GM21360 (cell line): ENCODE data around the gene P2RX3.

Experiments
- ATAC-seq: cut with Tn5 transposase; IDR thresholded peaks from one replicate; pipeline ENCODE4 v1.9.1; 2021; ENCODE audit warnings: mild to moderate bottlenecking, moderate library complexity; ENCODE audit not compliant: unreplicated experiment

The P2RX3 gene

DNA sequence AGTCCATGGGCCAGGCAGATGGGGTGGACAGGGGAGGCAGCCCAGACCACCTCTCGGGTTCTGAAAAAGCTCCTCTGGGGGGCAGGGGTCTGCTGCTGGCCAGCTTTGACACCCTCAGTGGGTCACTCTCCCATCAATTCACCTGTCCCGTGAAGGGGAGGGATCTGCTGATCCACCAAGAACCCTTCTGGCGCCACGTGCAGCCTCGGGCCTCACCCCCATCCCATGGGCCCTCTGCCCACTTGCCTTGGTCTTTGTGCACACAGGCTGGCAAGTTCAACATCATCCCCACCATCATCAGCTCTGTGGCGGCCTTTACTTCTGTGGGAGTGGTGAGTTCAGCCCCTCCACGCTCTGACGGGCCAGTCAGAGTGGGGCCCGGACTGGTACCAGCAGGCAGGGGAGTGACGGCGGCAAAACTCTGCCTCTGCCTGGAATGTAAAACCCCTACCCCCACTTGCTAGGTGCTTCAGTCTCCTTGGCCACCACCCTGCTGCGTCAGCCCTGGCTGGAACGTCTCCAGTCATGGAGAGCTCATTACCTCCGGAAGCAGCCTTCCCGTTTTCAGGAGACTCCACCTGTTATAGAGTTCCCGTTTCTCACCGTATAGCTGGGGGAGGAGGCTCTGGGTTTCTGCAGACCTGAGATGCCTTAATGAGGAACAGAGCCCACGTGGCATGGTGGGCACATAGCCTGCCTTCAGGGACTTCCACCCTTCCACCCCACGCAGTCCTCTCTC lies 30.1 kb downstream of the P2RX3 start:
- no peak for ATAC-seq

GRCh38 chr11:57368845-57369232 lies 30.7 kb downstream of the P2RX3 start:
- no peak for ATAC-seq

DNA sequence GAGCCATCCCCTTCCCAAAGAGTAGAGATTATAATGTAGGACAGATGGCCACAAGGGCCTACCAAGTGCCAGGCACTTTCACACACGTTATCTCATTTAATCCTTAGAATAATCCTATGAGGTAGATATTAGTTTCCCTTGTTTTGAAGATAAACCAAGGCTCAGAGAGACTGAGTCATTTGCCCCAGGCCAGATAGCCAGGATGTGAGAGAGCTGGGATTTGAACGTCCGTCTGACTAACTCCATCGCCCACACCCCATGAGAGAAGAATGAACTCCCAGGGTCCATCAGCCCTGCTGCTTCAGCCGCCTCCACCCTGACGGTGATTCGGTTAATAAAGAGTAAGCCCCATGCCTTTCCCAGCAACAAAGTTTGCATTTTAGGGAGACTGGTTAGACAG lies 32.1 kb downstream of the P2RX3 start:
- no peak for ATAC-seq

- no peak for ATAC-seq
These were observed 32.8 kb downstream of the P2RX3 start for GRCh38 chr11:57370941-57371340.

DNA sequence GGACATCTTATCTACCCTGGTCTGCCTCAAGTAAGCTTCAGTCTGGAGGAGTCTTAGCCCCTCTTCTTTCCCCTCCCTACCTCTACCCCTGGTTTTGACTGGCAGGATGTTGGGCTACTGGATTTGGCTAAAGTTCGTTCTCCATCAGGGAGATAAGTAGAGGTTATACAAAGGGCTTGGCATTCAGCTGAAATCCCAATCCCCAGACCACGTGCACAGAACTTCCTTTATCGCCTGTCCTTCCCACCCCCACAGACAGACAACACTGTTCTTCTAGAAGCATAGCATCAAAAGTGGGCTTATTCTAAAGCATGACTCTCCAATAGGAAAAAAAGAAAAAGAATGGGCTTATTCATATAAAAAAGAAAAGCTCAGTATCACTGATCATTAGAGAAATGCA lies 35.0 kb downstream of the P2RX3 start:
- no peak for ATAC-seq

DNA sequence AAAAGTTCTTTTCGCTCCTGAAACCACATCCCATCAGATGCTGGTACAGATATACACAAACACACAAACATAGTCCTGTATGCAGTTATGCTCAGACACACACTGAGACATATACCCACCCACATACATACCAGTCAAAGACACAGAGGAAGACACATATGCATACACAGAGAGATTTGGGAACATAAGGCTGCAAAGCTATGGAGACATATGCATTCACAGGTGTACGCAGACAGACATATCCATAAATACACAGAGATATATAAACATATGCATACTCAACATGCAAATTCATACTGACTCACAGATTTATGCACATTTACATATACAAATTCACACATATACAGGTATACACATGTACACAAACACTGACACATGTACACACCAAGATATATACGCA lies 36.8 kb downstream of the P2RX3 start:
- no peak for ATAC-seq

DNA sequence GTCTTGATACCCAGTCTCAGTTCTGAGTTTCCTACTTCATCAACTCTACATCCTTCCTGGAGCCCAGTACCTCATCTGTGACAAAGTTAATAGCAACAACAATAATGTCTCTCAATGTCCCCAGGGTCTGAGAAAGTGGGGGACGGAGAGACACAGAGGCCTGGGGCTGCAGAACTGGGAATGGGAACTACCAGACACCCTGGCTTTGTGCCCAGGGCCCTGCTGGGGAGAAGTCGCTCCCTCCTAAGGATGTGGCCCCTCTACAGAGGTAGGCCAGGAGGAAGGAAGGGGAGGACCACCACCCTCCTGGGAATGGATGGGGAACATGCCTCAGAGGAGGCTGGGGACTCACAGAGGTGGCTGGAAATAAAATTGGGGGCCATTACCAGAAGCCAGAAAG lies 37.3 kb downstream of the P2RX3 start:
- no peak for ATAC-seq

DNA sequence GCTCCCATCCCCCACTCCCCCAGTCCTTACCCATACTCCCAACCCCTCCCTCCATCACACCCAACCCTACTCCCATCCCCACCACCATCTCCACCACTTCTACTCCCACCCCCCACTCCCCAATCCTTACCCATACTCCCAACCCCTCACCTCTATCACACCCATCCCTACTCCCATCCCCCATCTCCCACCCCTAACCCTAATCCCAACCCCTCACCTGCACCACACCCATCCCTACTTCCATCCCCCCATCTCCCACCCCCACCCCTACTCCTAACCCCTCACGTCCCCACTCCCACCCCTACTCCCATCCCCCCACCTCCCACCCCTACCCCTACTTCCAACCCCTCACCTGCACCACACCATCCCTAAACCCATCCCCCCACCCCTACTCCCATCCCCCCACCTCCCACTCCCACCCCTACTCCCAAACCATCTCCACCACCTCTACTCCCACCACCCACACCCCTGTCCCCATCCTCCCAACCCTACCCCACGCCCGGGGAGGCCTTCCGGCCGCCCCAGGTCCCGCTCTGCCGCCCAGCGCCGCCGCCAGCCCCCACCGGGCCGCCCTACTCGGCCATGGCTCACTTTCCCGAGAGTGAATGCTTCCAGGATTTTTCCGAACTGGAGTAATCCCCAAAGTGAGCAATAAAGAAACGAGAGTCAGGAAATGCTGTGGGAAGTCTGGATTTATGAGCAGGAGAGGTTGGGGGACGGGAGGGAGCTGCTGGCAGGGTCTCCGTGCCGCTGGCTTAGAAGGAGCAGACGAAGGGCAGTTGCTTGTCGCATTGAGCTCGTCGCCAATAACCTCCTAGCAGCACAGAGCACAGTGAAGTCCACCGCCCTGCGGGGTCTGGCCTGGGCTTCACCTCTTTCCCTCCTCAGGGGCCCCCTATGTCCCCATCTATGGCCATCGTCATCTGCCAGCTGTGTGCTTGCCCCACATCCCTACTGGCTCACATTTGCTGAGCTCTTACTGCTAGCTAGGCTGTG lies 38.2 kb downstream of the P2RX3 start:
- no peak for ATAC-seq

DNA sequence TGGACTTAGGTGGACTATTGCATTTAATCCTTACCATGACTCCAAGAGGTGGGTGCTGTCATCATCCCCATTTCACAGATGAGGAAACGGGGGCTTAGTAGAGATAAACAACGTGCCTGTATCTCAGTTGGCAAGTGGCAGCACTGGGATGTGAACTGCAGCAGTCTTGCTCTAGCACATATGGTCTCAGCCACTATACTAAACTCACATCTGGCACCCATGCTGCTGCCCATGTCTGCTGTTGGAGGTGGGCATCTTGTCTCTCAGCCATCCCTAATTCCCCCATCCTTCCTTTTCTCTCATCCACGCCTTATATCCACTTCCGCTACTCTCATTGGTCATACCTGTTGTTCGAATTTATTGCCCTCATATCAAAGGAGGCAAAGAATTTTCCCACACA lies 39.0 kb downstream of the P2RX3 start:
- ATAC-seq: no peak

GRCh38 chr11:57378186-57378585 lies 40.0 kb downstream of the P2RX3 start:
- ATAC-seq: no peak

DNA sequence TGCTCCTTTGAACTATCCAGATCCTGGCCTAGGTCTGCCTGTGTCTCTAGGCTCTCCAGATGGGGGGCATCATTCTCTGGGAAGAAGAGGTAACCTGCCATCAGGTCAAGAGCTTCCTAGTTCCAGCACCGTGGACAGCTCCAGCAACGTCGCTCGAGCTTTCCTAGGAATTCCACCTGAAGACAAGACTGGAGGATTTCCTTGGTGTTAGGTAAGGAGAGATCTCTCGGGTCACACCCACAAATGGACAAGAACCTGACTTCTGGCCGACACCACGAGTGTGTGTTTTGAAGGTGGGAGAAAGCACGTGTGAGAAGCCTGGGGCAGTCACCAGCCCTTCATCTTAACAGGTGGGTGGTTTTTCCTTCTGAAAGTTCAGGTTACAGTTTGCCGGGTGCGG lies 41.6 kb downstream of the P2RX3 start:
- no peak for ATAC-seq

DNA sequence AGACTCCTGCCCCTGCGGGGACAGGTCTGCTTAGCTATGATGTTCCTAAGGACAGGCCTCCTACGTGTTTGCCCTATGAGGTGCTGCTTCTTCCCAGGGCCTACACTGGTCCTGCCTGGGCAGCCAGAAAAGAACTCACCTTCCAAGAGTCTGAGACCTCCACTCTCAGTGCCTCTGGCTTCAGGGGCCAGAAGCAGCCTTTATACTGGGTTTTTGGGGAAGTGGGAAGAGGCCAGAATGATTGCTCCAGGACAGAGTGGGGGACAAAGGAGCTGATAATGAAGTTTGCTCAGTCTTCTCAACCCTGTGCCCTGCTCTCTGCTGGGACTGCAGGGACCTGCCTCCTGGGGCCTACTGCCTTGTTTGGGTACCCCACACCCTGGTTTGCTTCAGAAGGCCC lies 42.8 kb downstream of the P2RX3 start, which contains the start of gene PRG3:
TSS of gene PRG3 (minus strand) at position 176 of the 400 bp plus-strand sequence. CDS start 442 bp downstream, outside the sequence.
- ATAC-seq: no peak

DNA sequence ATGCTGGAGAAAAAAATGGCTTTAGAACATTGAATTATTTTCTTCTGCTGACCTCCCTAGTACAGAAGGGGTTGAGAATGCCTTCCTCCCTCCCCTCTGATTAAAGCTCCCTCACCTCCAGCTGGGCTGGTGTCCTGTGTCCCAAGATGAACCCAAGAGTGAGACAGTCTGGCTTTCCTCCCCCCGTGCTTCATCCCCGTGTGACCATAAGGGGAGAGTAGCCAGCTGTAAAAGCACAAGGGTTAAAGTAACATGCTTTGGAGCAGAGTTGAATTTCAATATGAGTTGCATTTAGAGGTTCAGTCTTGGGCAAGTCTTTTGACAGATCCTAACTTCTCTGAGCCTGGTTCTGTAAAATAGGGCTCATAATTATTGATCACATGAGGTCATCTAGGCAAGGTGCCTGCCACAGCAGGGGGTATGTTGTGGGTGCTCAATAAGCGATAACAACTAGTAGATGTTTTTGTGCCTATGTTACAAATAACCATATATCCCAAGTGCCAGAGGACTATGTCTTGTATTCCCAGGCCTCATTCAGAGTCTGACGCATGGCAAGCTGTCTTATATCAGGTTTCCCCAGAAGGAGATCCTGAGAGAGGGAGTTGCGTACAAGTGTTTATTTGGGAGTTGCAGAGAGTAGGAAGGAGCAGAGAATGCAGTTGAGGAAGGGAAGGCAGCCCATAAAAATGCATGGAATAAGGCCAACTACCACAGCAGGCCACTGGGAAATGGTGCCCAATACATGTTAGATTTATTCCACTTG lies 48.2 kb downstream of the P2RX3 start:
- ATAC-seq: no peak

- no peak for ATAC-seq
These were observed 49.3 kb downstream of the P2RX3 start for GRCh38 chr11:57387289-57388030.

GRCh38 chr11:57390535-57390934 lies 52.4 kb downstream of the P2RX3 start, which contains the start of gene PRG2:
Gene PRG2 (minus strand): TSS chr11:57390650. CDS start chr11:57389944, 706 bp downstream.
- no peak for ATAC-seq

GRCh38 chr11:57391111-57391510 lies 53.0 kb downstream of the P2RX3 start:
- ATAC-seq: no peak

DNA sequence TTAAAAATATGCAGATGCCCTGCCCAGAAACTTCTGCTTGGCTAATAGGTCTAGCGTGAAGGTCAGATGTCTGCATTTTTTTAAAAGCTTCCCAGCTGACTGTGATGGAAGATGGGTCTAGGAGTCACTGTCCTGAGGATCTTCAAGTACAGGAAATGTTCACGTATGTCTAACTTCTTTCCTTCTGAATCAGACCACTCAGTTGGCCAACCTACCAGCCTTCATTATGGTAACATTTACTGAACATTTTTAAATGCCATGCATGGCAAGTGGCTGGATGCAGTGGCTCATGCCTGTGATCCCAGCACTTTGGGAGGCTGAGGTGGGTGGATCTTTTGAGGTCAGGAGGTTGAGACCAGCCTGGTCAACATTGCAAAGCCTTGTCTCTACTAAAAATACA lies 53.4 kb downstream of the P2RX3 start:
- no peak for ATAC-seq

GRCh38 chr11:57392066-57392762 lies 54.1 kb downstream of the P2RX3 start:
- no peak for ATAC-seq

DNA sequence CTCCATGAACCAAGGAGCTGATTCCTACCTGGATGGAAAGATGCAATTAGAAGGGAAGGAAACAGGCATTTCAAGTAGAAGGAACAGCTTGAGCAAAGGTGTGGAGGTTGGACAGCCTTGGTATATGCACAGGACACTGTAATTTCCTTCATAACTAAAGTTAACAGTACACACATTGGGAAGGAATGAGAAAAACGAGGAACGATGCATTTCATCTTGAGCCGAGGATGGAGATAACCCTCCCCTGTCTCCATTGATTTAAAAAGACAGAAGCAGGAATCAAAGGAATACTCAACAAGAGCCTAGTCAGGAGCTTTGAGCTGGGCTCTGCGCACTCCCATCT lies 54.6 kb downstream of the P2RX3 start:
- no peak for ATAC-seq
